NCI-H2107 (cell line): Measurements from ENCODE around the gene CSMD2.

ENCODE experiments used
- DNase-seq: peaks from one replicate; lab custom pipeline; 2025; lab: John Stamatoyannopoulos, UW

The CSMD2 gene

DNA sequence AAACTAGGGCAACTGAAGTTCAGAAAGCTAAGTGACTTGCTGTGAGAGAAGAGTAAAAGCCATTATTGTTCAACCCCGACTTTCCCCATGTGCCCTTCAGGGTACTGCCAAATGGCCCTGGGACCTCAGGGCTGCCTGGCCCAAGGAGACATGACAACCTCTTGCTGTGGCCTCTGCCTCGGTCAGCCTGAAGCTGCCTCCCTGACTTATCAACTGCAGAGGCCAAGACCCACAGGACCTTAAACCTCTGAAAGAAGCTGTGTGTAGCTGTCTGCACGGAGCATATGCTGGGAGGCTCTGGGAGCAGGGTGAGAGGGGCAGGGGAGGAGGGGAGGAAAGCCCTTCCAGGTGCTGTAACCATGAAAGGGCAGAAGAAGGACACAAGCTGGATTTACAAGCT lies 265.3 kb downstream of the CSMD2 start:
- DNase-seq = no peak

GRCh38 chr1:33898881-33899280 lies 266.1 kb downstream of the CSMD2 start:
- no peak for DNase-seq

- DNase-seq = no peak
Measured at GRCh38 chr1:33898406-33898805, 266.6 kb downstream of the CSMD2 start.

DNA sequence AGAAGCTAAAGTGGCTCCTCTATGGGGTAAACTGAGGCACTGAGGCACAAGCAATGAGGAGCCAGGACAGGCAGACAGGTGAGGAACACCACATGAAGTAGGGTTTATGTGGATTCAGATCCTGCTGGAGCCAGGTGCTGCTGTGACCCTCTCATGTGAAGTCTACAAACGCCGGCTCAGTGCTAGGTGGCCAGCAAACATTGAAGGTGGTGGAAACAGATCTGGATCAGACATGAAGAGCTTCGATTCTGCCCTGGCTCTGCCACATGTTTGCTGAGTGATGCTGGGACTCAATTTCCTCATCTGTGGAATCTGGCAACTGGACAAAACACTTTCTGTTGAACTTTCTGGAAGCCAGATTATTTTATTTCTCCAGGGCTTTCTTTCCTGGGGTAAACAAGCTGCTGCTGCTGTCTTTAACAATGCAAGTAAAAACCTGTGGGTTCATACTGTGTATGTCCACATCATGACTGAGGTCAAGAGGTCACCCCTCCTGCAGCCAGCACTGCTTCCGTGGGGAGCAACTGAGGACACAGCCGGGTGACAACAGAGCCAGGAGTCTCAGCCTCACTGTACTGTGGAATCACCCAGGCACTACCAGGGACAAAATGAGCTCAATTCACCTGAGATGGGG lies 267.8 kb downstream of the CSMD2 start:
- DNase-seq = no peak

DNA sequence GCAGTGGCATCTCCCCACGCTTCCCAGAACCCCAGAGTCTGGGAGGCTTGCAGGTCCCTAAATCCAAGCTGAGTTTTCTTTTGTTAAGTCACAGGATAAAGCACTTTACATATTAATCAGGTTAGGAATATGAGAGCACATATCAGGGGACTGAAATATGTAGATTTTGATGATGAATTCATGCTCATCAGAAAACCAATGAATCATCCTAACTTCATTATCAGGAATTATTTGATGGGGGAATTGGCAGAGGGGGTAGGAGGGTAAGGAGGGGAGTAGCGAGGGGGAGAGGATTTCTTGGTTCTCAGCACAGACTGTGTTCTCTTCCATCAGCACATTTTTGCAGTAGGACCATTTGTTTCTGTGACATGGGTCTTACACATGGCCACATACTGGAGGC lies 269.1 kb downstream of the CSMD2 start:
- DNase-seq = no peak

DNA sequence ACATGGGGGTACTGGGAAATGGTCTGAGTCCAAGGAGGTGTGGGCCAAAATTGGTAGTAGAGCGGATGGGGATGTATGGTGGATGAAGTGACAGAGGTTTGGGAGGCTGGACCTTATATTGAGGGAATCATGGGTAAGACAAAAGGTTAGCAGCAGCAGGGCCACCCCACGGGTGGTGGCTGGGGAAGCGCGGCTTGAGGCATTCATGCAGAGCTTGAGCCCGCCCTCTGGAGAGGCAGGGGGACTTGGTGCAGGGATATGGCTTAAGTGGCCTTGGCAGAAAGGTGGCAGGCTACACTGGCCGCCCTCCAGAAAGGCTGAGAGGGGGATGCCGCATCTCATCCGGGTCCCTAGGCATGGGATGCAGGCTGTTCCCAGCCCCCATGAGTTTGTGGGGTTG lies 269.6 kb downstream of the CSMD2 start:
- DNase-seq = no peak

- DNase-seq = no peak
Measured at GRCh38 chr1:33893147-33893830, 271.7 kb downstream of the CSMD2 start.

DNA sequence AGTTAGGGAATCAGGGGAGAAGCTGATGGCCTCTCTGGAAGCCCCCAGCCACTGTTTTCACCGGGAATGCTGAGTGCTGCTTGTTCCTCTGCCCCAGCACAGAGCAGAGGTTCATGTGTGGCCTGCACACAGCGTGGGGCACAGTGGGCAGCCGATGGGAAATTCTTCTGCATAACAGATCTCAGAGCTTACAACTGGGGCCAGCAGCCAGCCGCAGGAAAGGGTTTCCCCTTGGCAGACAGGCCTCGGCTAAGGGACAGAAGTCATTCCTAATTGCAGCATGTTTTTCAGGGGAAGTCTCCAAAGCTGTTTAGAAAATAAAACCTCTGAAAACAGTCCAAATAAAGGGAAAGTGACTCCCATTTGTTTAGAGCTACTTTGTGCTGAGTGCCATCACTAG lies 278.5 kb downstream of the CSMD2 start:
- no peak for DNase-seq

- no peak for DNase-seq
Measured at GRCh38 chr1:33880305-33880704, 284.7 kb downstream of the CSMD2 start.

DNA sequence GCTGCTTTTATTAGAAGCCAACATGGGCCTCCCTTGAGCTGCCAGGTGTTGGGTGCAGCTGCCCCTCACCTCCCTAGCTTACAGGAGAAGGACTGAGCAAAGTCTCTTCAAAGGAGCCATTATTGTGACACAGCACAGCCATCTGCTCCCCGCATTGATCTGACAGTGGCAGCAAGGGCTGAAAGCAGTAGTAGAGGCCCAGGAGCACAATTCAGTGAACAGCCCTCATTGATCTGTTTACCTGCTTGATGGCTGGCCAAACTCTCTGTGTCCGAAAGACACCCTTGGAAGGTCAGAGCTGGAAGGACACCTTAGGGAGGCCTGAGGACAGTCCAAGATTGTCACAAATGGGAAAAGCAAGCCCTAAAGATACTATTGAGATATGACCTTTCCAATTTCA lies 286.6 kb downstream of the CSMD2 start:
- no peak for DNase-seq

DNA sequence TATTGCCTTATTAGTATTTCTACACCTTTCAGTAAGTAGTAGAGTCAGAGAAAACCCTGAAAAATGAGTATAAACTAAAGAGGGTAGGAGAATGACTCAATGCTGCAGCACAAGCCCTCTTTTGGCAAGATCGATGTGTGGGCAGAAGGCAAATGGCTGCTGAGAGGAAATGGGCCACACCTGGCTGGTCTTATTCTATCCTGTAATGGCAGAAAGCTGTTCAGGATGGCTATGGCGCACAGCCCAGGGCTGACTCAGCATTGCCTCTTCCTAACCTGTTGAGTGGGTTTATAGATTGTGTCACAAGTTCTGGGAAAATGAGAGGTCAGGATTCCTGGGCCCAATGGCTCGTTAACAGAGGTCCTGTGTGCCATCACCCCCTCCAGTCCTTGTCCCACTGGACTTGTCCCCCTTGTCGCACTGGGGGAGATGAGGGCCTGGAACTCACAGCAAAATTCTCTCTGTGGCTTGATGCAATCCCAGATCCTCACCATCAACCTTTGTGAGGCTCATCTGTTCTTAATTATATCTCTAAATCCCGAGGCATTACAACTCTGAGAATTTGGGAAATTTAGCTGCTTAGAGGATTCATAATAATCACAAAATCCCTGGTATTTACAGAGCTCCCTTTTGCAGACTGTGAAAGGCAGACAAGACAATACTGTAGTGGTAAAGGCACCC lies 287.9 kb downstream of the CSMD2 start:
- no peak for DNase-seq

DNA sequence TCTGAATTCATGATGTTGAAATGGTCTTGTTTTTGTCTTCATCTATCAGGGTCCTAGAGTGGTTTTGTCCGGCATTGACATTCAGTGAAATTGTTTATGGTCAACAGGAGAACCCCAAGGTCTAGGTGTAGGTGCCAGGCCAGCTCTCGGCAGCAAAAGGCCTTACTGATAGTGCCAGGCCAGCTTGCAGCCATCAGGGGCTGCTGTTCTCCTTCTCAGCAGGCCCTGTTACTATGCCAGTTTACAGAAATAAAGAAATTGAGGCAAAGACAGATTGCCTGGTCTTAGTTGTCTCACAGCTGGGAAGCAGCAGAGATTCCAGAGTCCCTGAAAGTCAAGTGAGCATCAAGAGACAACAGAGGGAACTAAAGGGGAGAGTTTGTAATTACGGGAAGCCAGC lies 289.2 kb downstream of the CSMD2 start:
- DNase-seq = no peak

DNA sequence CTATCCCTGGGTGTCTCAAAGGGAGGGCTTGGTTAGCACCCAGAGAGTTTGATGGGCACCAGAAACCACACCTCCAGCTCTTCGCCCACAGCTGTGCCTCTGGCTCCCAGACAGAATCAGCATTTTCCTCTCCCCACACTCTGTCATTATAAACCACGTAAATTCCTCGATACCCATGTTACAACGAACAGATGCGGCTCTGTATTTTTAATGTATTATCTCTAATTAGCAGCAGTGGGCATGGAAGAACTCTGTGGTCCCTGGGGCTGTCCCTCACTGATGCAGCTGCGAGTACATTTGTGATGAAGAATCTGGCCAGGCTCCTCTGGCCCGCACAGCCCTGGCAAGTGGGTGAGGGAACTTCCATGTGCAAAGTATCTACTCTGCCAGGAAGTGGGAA lies 290.4 kb downstream of the CSMD2 start:
- no peak for DNase-seq

DNA sequence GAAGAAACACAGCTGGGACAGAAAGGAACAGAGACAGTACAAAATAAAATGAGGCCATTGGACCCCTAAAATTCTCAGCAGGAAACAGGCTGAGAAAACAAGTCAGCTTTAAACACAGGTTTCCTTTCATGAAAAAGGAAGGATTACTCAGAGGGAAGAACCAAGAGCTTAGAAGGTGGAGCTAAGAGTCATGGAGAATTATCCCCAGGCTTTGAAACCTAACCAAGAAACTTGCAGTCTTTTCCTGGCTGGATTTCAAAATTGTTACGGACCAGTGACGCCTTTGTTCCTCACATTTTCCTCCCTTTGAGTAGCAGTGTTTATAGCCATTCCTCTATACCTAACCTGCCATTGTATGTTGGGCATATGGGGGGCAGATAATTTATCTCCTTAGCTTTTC lies 292.3 kb downstream of the CSMD2 start:
- DNase-seq = no peak

GRCh38 chr1:33872275-33872674 lies 292.8 kb downstream of the CSMD2 start:
- no peak for DNase-seq

DNA sequence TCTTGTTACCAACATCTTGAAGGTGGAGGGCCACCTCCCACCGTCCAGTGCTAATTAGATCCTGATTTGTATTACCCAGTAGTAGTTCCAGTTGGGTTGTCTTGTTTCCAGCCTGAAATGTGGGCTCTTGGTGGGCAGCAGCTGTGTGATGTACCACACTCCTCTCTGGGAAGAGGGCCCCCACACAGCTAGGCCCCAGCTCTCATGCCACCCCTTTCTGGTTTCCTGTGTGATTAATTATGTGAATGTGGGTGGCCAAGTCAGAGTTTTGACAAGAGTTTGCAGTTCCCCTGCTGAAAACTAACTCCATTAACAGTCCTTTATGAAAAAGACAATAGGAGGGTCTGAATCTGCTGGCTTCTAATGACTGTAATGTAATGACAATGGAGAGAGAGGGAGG lies 297.3 kb downstream of the CSMD2 start:
- no peak for DNase-seq

- no peak for DNase-seq
Measured at GRCh38 chr1:33866281-33866680, 298.7 kb downstream of the CSMD2 start.

DNA sequence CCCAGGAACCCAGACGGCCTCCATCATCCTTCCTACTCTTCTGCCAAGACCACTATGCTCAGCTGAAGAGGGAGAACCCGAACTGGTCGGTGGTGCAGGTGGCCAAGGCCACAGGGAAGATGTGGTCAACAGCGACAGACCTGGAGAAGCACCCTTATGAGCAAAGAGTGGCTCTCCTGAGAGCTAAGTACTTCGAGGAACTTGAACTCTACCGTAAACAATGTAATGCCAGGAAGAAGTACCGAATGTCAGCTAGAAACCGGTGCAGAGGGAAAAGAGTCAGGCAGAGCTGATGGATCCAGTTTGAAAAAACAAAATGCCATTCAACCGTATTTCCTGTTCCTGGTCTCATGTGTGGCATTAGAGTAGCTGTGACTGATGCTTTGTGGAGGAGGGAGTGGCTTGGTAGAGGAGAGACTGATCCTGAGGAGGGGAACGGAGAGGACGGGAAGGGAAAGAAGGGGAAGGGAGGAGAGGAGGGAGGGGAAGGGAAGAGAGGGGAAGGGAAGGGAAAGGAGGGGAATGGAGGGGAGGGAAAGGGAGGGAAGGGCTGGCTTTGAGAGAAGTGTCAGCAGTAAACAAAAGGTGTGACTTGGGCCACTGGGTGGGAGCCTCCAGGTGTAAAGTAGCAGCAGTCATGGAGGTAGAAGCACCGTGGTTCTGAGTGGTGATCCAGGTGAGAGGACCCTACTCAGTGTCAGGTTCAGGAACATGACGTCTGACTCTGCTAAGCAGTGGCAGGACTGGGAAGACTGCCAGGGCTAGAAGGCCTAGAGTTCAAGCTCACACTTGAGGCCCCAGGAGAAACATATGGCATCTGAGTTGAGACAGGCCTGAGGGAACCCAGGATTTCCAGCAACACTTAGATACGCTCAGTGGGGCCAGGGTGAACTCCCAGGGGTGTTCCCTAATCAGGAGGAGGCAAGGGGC lies 300.3 kb downstream of the CSMD2 start:
- DNase-seq = no peak

DNA sequence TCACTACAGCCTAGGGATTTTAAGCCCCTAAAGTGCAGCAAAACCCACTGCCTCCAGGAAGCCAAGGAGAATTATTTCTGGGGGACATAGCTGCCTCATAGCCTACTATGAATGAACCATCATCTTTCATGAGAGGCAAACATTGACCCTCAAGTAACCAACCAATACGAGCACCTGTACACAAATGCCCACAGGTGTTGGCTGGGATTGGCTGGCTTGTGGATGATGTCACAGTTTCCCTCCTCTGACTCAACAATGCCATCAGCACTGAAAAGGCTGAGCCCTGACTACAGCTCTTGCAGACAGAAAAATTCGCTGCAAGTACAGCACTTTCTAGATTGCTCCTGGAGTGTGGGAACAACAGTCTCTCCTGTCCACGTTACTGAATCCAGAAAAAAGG lies 301.3 kb downstream of the CSMD2 start, which contains the start of gene HMGB4:
HMGB4 (plus strand) TSS at position 301 of the 400 bp plus-strand sequence. CDS start 113 bp downstream, outside the sequence.
- DNase-seq = no peak

GRCh38 chr1:33860671-33861070 lies 304.4 kb downstream of the CSMD2 start:
- no peak for DNase-seq

DNA sequence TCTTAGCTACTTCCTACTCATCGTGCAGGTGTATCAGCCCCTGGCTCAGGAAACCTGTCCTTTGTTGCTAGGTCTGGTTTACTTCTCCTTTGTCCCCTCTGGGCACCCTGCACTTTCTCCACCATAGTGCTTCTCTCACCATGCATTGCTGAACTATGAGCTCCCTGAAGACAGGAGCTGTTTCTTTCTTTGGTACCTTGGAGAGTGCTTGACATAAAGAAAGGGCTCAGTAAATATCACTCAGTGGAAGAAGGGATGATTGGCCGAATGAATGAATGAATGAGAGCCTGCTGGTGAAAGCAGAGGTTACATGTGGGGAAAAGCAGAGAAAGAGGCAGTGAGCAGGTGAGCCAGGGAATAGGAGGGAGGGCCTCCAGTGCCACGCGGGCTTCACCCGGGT lies 310.9 kb downstream of the CSMD2 start:
- DNase-seq = no peak

DNA sequence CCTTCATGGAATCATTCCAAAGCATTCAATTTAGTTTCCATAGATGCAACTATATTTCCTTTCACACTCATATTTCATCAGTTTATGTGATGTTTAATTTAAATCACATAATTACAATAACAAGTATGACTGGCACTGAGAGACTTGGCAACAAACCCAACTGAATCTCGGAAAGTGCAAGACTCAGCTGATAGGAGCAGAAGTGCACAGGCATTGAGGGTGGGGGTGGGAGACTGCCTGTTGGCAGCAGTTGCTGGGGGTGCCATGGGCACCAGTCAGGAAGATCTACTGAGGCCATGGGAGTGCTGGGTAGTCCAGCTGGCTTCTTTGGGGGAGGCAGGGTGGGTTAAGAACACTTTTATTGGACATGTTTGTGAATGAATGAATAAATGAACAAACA lies 311.6 kb downstream of the CSMD2 start:
- no peak for DNase-seq
